CD8-positive, alpha-beta memory T cell (primary cell): Measurements from ENCODE around the gene RNF148. TPM values are rescaled to one million over a fixed set of nuclear protein-coding genes. Genes with fewer than 3 reads are reported as not detected.

Source experiments
- CTCF ChIA-PET: fragments of 350-600 bp; sonication (Branson Sonifier 250); formaldehyde crosslinking; loops from one replicate; lab custom pipeline; 2021; ENCODE audit warnings: antibody characterized with exemption; lab: Charles Lee
- POLR2A ChIA-PET: fragments of 350-600 bp; sonication (Branson Sonifier 250); formaldehyde crosslinking; loops from one replicate; lab custom pipeline; 2021; ENCODE audit warnings: antibody characterized with exemption; lab: Charles Lee
- DNase-seq, 5 donors: peaks; one replicate each; pipeline versions ENCODE4 v3.0.0 to v3.0.0-alpha.2; 2020 to 2022; ENCODE audit warnings: mixed read lengths in 1 of 5
- H3K27ac ChIP-seq: one replicate; pipeline ENCODE4 v1.7.0; 2013; ENCODE audit warnings: low read depth, mild to moderate bottlenecking, low read length, moderate library complexity
- H3K27me3 ChIP-seq: 2 replicates; pipeline ENCODE4 v1.7.0; 2013; ENCODE audit warnings: low read length, mild to moderate bottlenecking; ENCODE audit not compliant: insufficient read depth, poor library complexity, severe bottlenecking
- H3K36me3 ChIP-seq: 2 replicates; pipeline ENCODE4 v1.7.0; 2013; ENCODE audit warnings: mild to moderate bottlenecking, low read length, moderate library complexity; ENCODE audit not compliant: insufficient read depth
- H3K4me1 ChIP-seq: 2 replicates; pipeline ENCODE4 v1.7.0; 2013; ENCODE audit warnings: mild to moderate bottlenecking, low read length, moderate library complexity; ENCODE audit not compliant: insufficient read depth
- H3K4me3 ChIP-seq: 2 replicates; pipeline ENCODE4 v1.7.0; 2013; ENCODE audit warnings: mild to moderate bottlenecking, low read length
- H3K9me3 ChIP-seq: 2 replicates; pipeline ENCODE4 v1.7.0; 2013; ENCODE audit warnings: mild to moderate bottlenecking, low read length
- H3K27ac Mint-ChIP-seq, 8 donors: one replicate each; pipeline ENCODE4 v1.8.0; 2020 to 2021; ENCODE audit warnings: mixed read lengths in 8 of 8, mild to moderate bottlenecking in 6 of 8, inconsistent platforms in 3 of 8, moderate library complexity in 3 of 8
- H3K27me3 Mint-ChIP-seq, 2 donors: one replicate each; pipeline ENCODE4 v1.8.0; 2020 to 2021; ENCODE audit warnings: mixed read lengths in 2 of 2, mild to moderate bottlenecking in 1 of 2, moderate library complexity in 1 of 2
- H3K36me3 Mint-ChIP-seq, 3 donors: one replicate each; pipeline ENCODE4 v1.8.0; 2020 to 2021; ENCODE audit warnings: mixed read lengths in 3 of 3, inconsistent platforms in 1 of 3, mild to moderate bottlenecking in 1 of 3
- H3K4me1 Mint-ChIP-seq, 3 donors: one replicate each; pipeline ENCODE4 v1.8.0; 2020 to 2021; ENCODE audit warnings: mixed read lengths in 3 of 3, inconsistent platforms in 1 of 3, mild to moderate bottlenecking in 1 of 3
- H3K4me3 Mint-ChIP-seq, 7 donors: one replicate each; pipeline ENCODE4 v1.8.0; 2020 to 2021; ENCODE audit warnings: mixed read lengths in 7 of 7, mild to moderate bottlenecking in 6 of 7, moderate library complexity in 4 of 7, inconsistent platforms in 2 of 7
- H3K9me3 Mint-ChIP-seq, 5 donors: one replicate each; pipeline ENCODE4 v1.8.0; 2020 to 2022; ENCODE audit warnings: mixed read lengths in 5 of 5, mild to moderate bottlenecking in 3 of 5, moderate library complexity in 2 of 5, inconsistent platforms in 1 of 5
- polyA plus RNA-seq: library from polyadenylated mRNA; unstranded; fragments of 300-500 nt; fragmentation: Illumina TruSeq; gene quantifications from one replicate; pipeline ENCODE4 v1.2.3, GENCODE V29; 2021
- total RNA-seq, 2 experiments: library from RNA; stranded (reverse); gene quantifications; one replicate each; pipeline ENCODE4 v1.2.3, GENCODE V29; 2021

The RNF148 gene
- total and polyA plus RNA-seq, 3 experiments from 2014 or later, result not detected

GRCh38 chr7:122675621-122676020 lies 27.1 kb downstream of the RNF148 start:
- Mint-ChIP-seq H3K4me1 (no peaks in the 10 kb centered on the region), H3K36me3 (no peaks in the 10 kb centered on the region), H3K4me3 (no peak overlapping the region), H3K27me3 (no peaks in the 10 kb centered on the region), H3K27ac (no peak overlapping the region), H3K9me3 (peaks cover 5 to 18% (median 7%) of the 10 kb centered on the region in 5 donors)
- Histone ChIP-seq H3K4me1 (no peaks in the 10 kb centered on the region), H3K36me3 (no peaks in the 10 kb centered on the region), H3K9me3 (no peaks in the 10 kb centered on the region), H3K27ac (no peak overlapping the region), H3K27me3 (no peaks in the 10 kb centered on the region), H3K4me3 (no peak overlapping the region)
- no peak for DNase-seq
- ChIA-PET CTCF (no interaction called here), POLR2A (no interaction called here)

GRCh38 chr7:122675011-122675410 lies 27.7 kb downstream of the RNF148 start:
- ChIA-PET CTCF (no interaction called here), POLR2A (no interaction called here)
- Mint-ChIP-seq H3K36me3 (no peaks in the 10 kb centered on the region), H3K9me3 (peaks cover 5 to 18% (median 7%) of the 10 kb centered on the region in 5 donors), H3K27ac (no peak overlapping the region), H3K4me3 (no peak overlapping the region), H3K4me1 (no peaks in the 10 kb centered on the region), H3K27me3 (no peaks in the 10 kb centered on the region)
- Histone ChIP-seq H3K9me3 (no peaks in the 10 kb centered on the region), H3K4me3 (no peak overlapping the region), H3K4me1 (no peaks in the 10 kb centered on the region), H3K36me3 (no peaks in the 10 kb centered on the region), H3K27me3 (no peaks in the 10 kb centered on the region), H3K27ac (no peak overlapping the region)
- no peak for DNase-seq

- Mint-ChIP-seq H3K27ac (no peak overlapping the region), H3K27me3 (no peaks in the 10 kb centered on the region), H3K4me3 (no peak overlapping the region), H3K9me3 (peaks cover 5 to 18% (median 8%) of the 10 kb centered on the region in 5 donors), H3K36me3 (no peaks in the 10 kb centered on the region), H3K4me1 (no peaks in the 10 kb centered on the region)
- ChIA-PET CTCF (no interaction called here), POLR2A (no interaction called here)
- Histone ChIP-seq H3K27ac (no peak overlapping the region), H3K27me3 (no peaks in the 10 kb centered on the region), H3K4me1 (no peaks in the 10 kb centered on the region), H3K4me3 (no peak overlapping the region), H3K36me3 (no peaks in the 10 kb centered on the region), H3K9me3 (no peaks in the 10 kb centered on the region)
- DNase-seq, result no peak
Observed at GRCh38 chr7:122674502-122674901, 28.2 kb downstream of the RNF148 start.

- Histone ChIP-seq H3K27me3 (no peaks in the 10 kb centered on the region), H3K27ac (no peak overlapping the region), H3K36me3 (no peaks in the 10 kb centered on the region), H3K4me3 (no peak overlapping the region), H3K9me3 (no peaks in the 10 kb centered on the region), H3K4me1 (no peaks in the 10 kb centered on the region)
- ChIA-PET CTCF (no interaction called here), POLR2A (no interaction called here)
- H3K27me3 Mint-ChIP-seq, result no peaks in the 10 kb centered on the region
- H3K36me3 Mint-ChIP-seq, result no peaks in the 10 kb centered on the region
- peaks cover 2 to 17% (median 8%) of the 10 kb centered on the region in 5 donors for H3K9me3 Mint-ChIP-seq
- H3K4me3 Mint-ChIP-seq, result no peak overlapping the region
- H3K27ac Mint-ChIP-seq, result no peak overlapping the region
- DNase-seq, result no peak
- no peaks in the 10 kb centered on the region for H3K4me1 Mint-ChIP-seq
Observed at GRCh38 chr7:122673951-122674350, 28.8 kb downstream of the RNF148 start.

GRCh38 chr7:122672536-122672935 lies 30.2 kb downstream of the RNF148 start:
- Mint-ChIP-seq H3K27ac (no peak overlapping the region), H3K9me3 (peaks cover 7 to 15% (median 8%) of the 10 kb centered on the region in 5 donors), H3K4me3 (no peak overlapping the region), H3K4me1 (no peaks in the 10 kb centered on the region), H3K27me3 (no peaks in the 10 kb centered on the region), H3K36me3 (no peaks in the 10 kb centered on the region)
- H3K27me3 ChIP-seq, result no peaks in the 10 kb centered on the region
- no peaks in the 10 kb centered on the region for H3K9me3 ChIP-seq
- no peak overlapping the region for H3K4me3 ChIP-seq
- POLR2A ChIA-PET, result no interaction called here
- DNase-seq, result no peak
- CTCF ChIA-PET, result no interaction called here
- H3K36me3 ChIP-seq, result no peaks in the 10 kb centered on the region
- H3K27ac ChIP-seq, result no peak overlapping the region
- no peaks in the 10 kb centered on the region for H3K4me1 ChIP-seq

GRCh38 chr7:122663733-122664132 lies 39.0 kb downstream of the RNF148 start:
- Mint-ChIP-seq H3K4me3 (no peak overlapping the region), H3K27me3 (no peaks in the 10 kb centered on the region), H3K27ac (no peak overlapping the region), H3K36me3 (no peaks in the 10 kb centered on the region), H3K9me3 (peaks cover 2 to 15% (median 13%) of the 10 kb centered on the region in 5 donors), H3K4me1 (no peaks in the 10 kb centered on the region)
- H3K4me1 ChIP-seq, result no peaks in the 10 kb centered on the region
- ChIA-PET POLR2A (no interaction called here), CTCF (no interaction called here)
- no peaks in the 10 kb centered on the region for H3K27me3 ChIP-seq
- H3K4me3 ChIP-seq, result no peak overlapping the region
- DNase-seq, result no peak
- H3K27ac ChIP-seq, result no peak overlapping the region
- no peaks in the 10 kb centered on the region for H3K36me3 ChIP-seq
- no peaks in the 10 kb centered on the region for H3K9me3 ChIP-seq

GRCh38 chr7:122658856-122659255 lies 43.9 kb downstream of the RNF148 start:
- ChIA-PET CTCF (no interaction called here), POLR2A (no interaction called here)
- Mint-ChIP-seq H3K4me3 (no peak overlapping the region), H3K4me1 (no peaks in the 10 kb centered on the region), H3K36me3 (no peaks in the 10 kb centered on the region), H3K27ac (no peak overlapping the region), H3K27me3 (no peaks in the 10 kb centered on the region), H3K9me3 (peaks cover 0 to 5% (median 2%) of the 10 kb centered on the region in 5 donors)
- H3K4me3 ChIP-seq, result no peak overlapping the region
- DNase-seq, result no peak
- no peaks in the 10 kb centered on the region for H3K27me3 ChIP-seq
- no peak overlapping the region for H3K27ac ChIP-seq
- no peaks in the 10 kb centered on the region for H3K36me3 ChIP-seq
- no peaks in the 10 kb centered on the region for H3K9me3 ChIP-seq
- H3K4me1 ChIP-seq, result no peaks in the 10 kb centered on the region

GRCh38 chr7:122653685-122654084 lies 49.0 kb downstream of the RNF148 start:
- Mint-ChIP-seq H3K9me3 (peaks cover 0 to 3% (median 1%) of the 10 kb centered on the region in 5 donors), H3K4me3 (no peak overlapping the region), H3K27me3 (no peaks in the 10 kb centered on the region), H3K4me1 (no peaks in the 10 kb centered on the region), H3K27ac (no peak overlapping the region), H3K36me3 (no peaks in the 10 kb centered on the region)
- Histone ChIP-seq H3K27ac (no peak overlapping the region), H3K4me1 (no peaks in the 10 kb centered on the region), H3K36me3 (no peaks in the 10 kb centered on the region), H3K4me3 (no peak overlapping the region), H3K9me3 (no peaks in the 10 kb centered on the region), H3K27me3 (no peaks in the 10 kb centered on the region)
- CTCF ChIA-PET, result no interaction called here
- no peak for DNase-seq
- POLR2A ChIA-PET, result no interaction called here

- CTCF ChIA-PET, result no interaction called here
- Mint-ChIP-seq H3K9me3 (peaks cover 0 to 3% (median 3%) of the 10 kb centered on the region in 5 donors), H3K27me3 (no peaks in the 10 kb centered on the region), H3K4me1 (no peaks in the 10 kb centered on the region), H3K36me3 (no peaks in the 10 kb centered on the region), H3K27ac (no peak overlapping the region), H3K4me3 (no peak overlapping the region)
- Histone ChIP-seq H3K4me3 (no peak overlapping the region), H3K9me3 (no peaks in the 10 kb centered on the region), H3K4me1 (no peaks in the 10 kb centered on the region), H3K27ac (no peak overlapping the region), H3K36me3 (no peaks in the 10 kb centered on the region), H3K27me3 (no peaks in the 10 kb centered on the region)
- POLR2A ChIA-PET, result no interaction called here
- no peak for DNase-seq
Observed at GRCh38 chr7:122652876-122653275, 49.8 kb downstream of the RNF148 start.
